ENCODE data around the gene ZFP36L1.

Gene ZFP36L1

DNA sequence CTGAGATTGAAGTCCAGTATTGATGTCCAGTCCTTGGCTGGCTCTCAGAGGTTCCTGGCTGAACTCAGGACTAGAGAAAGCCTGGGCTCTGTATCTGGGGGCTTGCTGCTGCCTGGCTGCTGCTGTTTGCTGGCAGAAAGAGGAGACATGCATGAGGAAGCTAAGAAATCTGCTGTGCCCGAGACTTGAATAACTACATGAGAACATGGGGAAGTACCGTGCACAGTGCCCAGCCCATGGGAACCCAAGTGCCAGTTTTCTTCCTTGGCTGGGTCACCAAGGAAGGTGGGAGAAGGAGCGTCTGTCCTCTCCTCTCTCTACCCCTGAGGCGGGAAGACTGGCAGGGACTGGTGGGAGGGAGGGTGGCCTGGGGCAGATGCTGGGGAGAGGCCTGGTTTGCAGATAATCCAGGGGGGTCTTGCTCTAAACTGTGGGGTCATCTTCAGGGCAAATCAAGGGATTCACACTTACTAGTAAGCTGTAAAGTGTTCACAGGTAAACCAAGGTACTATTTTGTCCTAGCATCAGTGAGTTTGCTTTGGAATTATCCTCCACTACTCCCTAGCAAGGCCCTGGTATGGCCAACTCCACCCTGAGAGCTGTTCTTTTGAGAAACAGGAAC, 13.8 kb upstream of the ZFP36L1 start:
- no peak for TF ChIP-seq CTCF (IDR thresholded peaks at IDR 0.05; ENCODE audit: low read depth, low read length)
- no peak for DNase-seq
- H3K4me3 ChIP-seq (ENCODE audit: low read depth, low read length), result no peak overlapping the region
- H3K27ac ChIP-seq, result no peak overlapping the region
- no peaks in the 10 kb centered on the region for H3K36me3 ChIP-seq
- H3K9me3 ChIP-seq (ENCODE audit: severe bottlenecking), result peaks cover 5% of the 10 kb centered on the region
- no peaks in the 10 kb centered on the region for H3K27me3 ChIP-seq (ENCODE audit: insufficient read depth, low read depth, severe bottlenecking)

DNA sequence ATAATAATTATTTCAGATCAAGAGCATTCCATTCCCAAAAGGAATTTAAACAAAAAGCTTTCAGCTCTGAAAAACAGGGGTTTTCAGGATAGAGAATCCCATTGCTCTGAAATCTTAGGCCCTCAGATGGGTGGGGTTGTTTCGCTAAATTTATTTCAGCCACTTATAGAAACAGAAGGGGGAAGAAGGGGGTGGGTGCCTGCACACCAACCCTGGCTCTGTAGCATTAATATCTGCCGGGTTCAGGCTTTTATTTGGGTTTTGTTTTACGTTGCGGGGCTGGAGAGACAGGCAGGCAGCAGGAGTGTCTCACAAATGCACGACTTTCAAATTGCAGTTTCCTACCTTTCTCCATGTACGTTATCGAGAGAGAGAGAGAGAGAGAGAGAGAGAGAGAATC, 12.5 kb upstream of the ZFP36L1 start:
- Histone ChIP-seq H3K36me3 (no peaks in the 10 kb centered on the region), H3K4me3 (ENCODE audit: low read depth, low read length) (no peak overlapping the region), H3K9me3 (ENCODE audit: severe bottlenecking) (peaks cover 7% of the 10 kb centered on the region), H3K27ac (no peak overlapping the region), H3K27me3 (ENCODE audit: insufficient read depth, low read depth, severe bottlenecking) (no peaks in the 10 kb centered on the region)
- TF ChIP-seq CTCF (IDR thresholded peaks at IDR 0.05; ENCODE audit: low read depth, low read length), result no peak
- no peak for DNase-seq

- peaks cover 7% of the 10 kb centered on the region for H3K9me3 ChIP-seq (ENCODE audit: severe bottlenecking)
- no peaks in the 10 kb centered on the region for H3K36me3 ChIP-seq
- H3K27ac ChIP-seq, result no peak overlapping the region
- no peak overlapping the region for H3K4me3 ChIP-seq (ENCODE audit: low read depth, low read length)
- H3K27me3 ChIP-seq (ENCODE audit: insufficient read depth, low read depth, severe bottlenecking), result no peaks in the 10 kb centered on the region
- no peak for TF ChIP-seq CTCF (IDR thresholded peaks at IDR 0.05; ENCODE audit: low read depth, low read length)
- no peak for DNase-seq
These were observed 8.8 kb upstream of the ZFP36L1 start for GRCh38 chr14:68801631-68802030.

DNA sequence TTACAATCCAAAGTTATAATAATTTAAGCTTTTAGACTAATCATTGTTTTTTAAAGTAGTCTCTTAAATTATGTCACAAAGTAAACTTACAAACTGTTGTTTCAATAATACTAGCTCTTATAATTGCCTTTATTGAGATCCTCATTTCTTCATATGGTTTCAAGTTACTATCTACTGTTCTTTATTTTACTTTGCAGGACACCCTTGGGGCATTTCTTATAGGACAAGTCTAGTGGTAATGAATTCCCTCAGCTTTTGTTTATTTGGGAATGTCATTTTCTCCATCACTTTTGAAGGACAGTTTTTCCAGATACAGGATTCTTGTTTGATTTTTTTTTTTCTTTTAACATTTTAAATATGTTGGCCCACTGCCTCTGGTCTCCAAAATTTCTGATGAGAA, 8.1 kb upstream of the ZFP36L1 start:
- DNase-seq, result no peak
- Histone ChIP-seq H3K27me3 (ENCODE audit: insufficient read depth, low read depth, severe bottlenecking) (no peaks in the 10 kb centered on the region), H3K9me3 (ENCODE audit: severe bottlenecking) (peaks cover 7% of the 10 kb centered on the region), H3K4me3 (ENCODE audit: low read depth, low read length) (no peak overlapping the region), H3K27ac (no peak overlapping the region), H3K36me3 (no peaks in the 10 kb centered on the region)
- TF ChIP-seq CTCF (IDR thresholded peaks at IDR 0.05; ENCODE audit: low read depth, low read length), result no peak

- no peaks in the 10 kb centered on the region for H3K36me3 ChIP-seq
- no peak overlapping the region for H3K27ac ChIP-seq
- no peak overlapping the region for H3K4me3 ChIP-seq (ENCODE audit: low read depth, low read length)
- peaks cover 7% of the 10 kb centered on the region for H3K9me3 ChIP-seq (ENCODE audit: severe bottlenecking)
- TF ChIP-seq CTCF (IDR thresholded peaks at IDR 0.05; ENCODE audit: low read depth, low read length), result no peak
- DNase-seq, result no peak
- H3K27me3 ChIP-seq (ENCODE audit: insufficient read depth, low read depth, severe bottlenecking), result no peaks in the 10 kb centered on the region
These were observed 7.5 kb upstream of the ZFP36L1 start for GRCh38 chr14:68800390-68800789.

DNA sequence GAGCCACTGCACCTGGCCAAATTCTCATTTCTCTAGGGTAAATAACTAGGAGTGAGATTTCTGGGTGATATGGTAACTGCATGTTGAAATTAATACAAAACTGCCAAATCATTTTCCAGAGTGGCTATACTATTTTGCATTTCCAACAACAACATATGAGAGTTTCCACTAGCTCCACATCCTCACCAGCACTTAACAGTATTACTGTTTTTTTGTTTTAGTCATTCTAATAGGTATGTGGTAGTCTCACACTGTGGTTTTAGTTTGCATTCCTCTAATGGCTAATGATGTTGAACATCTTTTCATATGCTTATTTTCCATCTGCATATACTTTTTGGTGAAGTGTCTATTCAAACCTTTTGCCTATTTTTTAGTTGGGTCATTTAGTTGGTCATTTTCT, 5.8 kb upstream of the ZFP36L1 start:
- Histone ChIP-seq H3K9me3 (ENCODE audit: severe bottlenecking) (peaks cover 3% of the 10 kb centered on the region), H3K4me3 (ENCODE audit: low read depth, low read length) (no peak overlapping the region), H3K36me3 (no peaks in the 10 kb centered on the region), H3K27me3 (ENCODE audit: insufficient read depth, low read depth, severe bottlenecking) (no peaks in the 10 kb centered on the region), H3K27ac (no peak overlapping the region)
- no peak for DNase-seq
- no peak for TF ChIP-seq CTCF (IDR thresholded peaks at IDR 0.05; ENCODE audit: low read depth, low read length)

Measured in WERI-Rb-1 (cell line).